Kidney (tissue), 14 donors: ENCODE results near the gene CYP4F12. TPM values are rescaled to one million over a fixed set of nuclear protein-coding genes. Genes with fewer than 3 reads are reported as not detected.

Source experiments
- DNase-seq, 5 donors: peaks; one replicate each; pipeline ENCODE4 v3.0.0-alpha.2; 2013 to 2020
- FAIRE-seq: peaks from 2 replicates; lab custom pipeline; 2012; peaks lifted over from hg19 to GRCh38; lab: Jason Lieb, UNC
- H3K27ac ChIP-seq, 2 donors: one replicate each; pipeline ENCODE4 v1.7.0; 2013; ENCODE audit warnings: low read depth in 2 of 2, low read length in 2 of 2, inconsistent platforms in 1 of 2
- H3K27me3 ChIP-seq: one replicate; pipeline ENCODE4 v1.7.1; 2013; ENCODE audit warnings: low read length, inconsistent platforms; ENCODE audit not compliant: control insufficient read depth, insufficient read depth
- H3K36me3 ChIP-seq, 3 donors: one replicate each; pipeline versions ENCODE4 v1.7.0 to v1.7.1; 2013; ENCODE audit warnings: low read length in 3 of 3, control low read depth in 1 of 3, inconsistent platforms in 1 of 3; ENCODE audit not compliant: insufficient read depth in 3 of 3, control insufficient read depth in 2 of 3
- H3K4me1 ChIP-seq, 3 donors: one replicate each; pipeline versions ENCODE4 v1.7.0 to v1.7.1; 2013; ENCODE audit warnings: low read length in 3 of 3, inconsistent platforms in 1 of 3, low read depth in 1 of 3; ENCODE audit not compliant: control insufficient read depth in 2 of 3, insufficient read depth in 2 of 3
- H3K4me3 ChIP-seq, 3 donors: one replicate each; pipeline versions ENCODE4 v1.7.0 to v1.8.1; 2013; ENCODE audit warnings: low read length in 3 of 3, control low read depth in 1 of 3, inconsistent platforms in 1 of 3
- H3K9ac ChIP-seq, 3 donors: one replicate each; pipeline versions ENCODE4 v1.7.0 to v1.7.1; 2013; ENCODE audit warnings: low read length in 3 of 3, control low read depth in 1 of 3, inconsistent platforms in 1 of 3
- H3K9me3 ChIP-seq, 3 donors: one replicate each; pipeline versions ENCODE4 v1.7.0 to v1.7.1; 2013; ENCODE audit warnings: low read length in 3 of 3, control low read depth in 1 of 3, inconsistent platforms in 1 of 3; ENCODE audit not compliant: control insufficient read depth in 2 of 3, insufficient read depth in 1 of 3
- intact Hi-C: fragments of 100-400 bp; cut with DNase I; formaldehyde crosslinking; loops from one replicate; pipeline ENCODE4 v1.11.1; 2022
- polyA plus RNA-seq: library from polyadenylated mRNA; stranded (reverse); fragments of 350-450 nt; fragmentation: Illumina TruSeq; extraction: RNeasy Lipid Tissue Mini Kit (QIAGEN cat#74804); gene quantifications from one replicate; pipeline ENCODE4 v1.2.3, GENCODE V29; 2014; ENCODE audit warnings: low read depth, low replicate concordance; ENCODE audit not compliant: insufficient read depth
- total RNA-seq: library from RNA; stranded (reverse); fragmentation: NEBNext Ultra II Directional; extraction: Animal tissue kit (Norgen Biotek cat#: 25700); gene quantifications from one replicate; pipeline ENCODE4 v1.2.1, GENCODE V29; 2021
- TF ChIP-seq, protein P1 (sequence below): IDR thresholded peaks from 3 replicates; pipeline ENCODE4 v1.5.1; 2012; ENCODE audit warnings: mild to moderate bottlenecking, moderate library complexity, borderline replicate concordance; ENCODE audit not compliant: insufficient read depth; ENCODE audit errors: extremely low read depth
- donor health status: control.
- donor health status: control.
- donor health status: control.
- donor health status: control.
- donor health status: control.
- donor health status: DM: yes; HTN: yes; CAD: no.
- donor health status: Normal renal cell carcinoma (clear cell type).

The CYP4F12 gene
- total and polyA plus RNA-seq, 2 donors from 2014 or later = 4.4 to 10.2 TPM

DNA sequence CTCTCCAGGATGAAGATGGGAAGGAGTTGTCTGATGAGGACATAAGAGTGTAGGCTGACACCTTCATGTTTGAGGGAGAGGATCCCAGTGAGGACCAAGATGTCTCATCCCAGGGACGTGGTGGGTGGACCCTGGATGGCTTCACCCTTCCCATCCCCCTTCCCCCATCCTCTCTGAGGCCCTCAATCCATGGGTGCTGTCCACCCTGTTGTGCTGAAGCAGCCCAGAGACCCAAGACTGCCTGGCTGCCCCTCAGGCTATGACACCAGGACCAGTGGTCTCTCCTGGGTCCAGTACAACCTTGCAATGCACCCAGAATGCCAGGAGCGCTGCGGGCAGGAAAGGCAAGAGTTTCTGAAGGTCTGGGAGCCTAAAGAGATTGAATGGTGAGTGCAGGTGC lies 3.4 kb upstream of the CYP4F12 start:
- no peak overlapping the region for H3K4me3 ChIP-seq
- TF ChIP-seq, protein P1, sequence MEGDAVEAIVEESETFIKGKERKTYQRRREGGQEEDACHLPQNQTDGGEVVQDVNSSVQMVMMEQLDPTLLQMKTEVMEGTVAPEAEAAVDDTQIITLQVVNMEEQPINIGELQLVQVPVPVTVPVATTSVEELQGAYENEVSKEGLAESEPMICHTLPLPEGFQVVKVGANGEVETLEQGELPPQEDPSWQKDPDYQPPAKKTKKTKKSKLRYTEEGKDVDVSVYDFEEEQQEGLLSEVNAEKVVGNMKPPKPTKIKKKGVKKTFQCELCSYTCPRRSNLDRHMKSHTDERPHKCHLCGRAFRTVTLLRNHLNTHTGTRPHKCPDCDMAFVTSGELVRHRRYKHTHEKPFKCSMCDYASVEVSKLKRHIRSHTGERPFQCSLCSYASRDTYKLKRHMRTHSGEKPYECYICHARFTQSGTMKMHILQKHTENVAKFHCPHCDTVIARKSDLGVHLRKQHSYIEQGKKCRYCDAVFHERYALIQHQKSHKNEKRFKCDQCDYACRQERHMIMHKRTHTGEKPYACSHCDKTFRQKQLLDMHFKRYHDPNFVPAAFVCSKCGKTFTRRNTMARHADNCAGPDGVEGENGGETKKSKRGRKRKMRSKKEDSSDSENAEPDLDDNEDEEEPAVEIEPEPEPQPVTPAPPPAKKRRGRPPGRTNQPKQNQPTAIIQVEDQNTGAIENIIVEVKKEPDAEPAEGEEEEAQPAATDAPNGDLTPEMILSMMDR = no peak
- DNase-seq (no peak), FAIRE-seq (no peak)
- no peaks in the 10 kb centered on the region for H3K36me3 ChIP-seq
- no peak overlapping the region for H3K27ac ChIP-seq
- peaks cover 0 to 9% (median 0%) of the 10 kb centered on the region in 3 donors for H3K4me1 ChIP-seq
- no peaks in the 10 kb centered on the region for H3K9me3 ChIP-seq
- intact Hi-C loops = no loop called here
- no peaks in the 10 kb centered on the region for H3K27me3 ChIP-seq
- no peak overlapping the region for H3K9ac ChIP-seq

DNA sequence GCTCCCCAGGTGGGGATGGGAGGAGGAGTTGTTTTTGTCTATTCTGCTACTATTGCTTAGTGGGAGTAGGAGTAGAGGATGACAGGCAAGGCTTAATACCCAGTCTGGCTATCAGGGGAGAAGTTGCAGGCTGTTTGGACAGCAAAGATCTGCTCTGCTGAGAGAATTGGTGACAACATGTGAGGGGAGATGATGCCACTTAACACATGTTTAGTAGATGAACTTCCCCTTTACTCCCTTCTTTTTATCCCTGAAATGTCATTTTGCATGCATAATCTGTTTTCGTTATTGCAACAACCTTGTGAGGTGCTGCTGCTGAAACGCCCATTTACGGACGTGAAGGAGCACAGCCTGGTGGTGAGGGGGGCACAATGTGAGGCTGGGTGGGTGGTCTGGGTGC lies 3.0 kb upstream of the CYP4F12 start:
- no peaks in the 10 kb centered on the region for H3K36me3 ChIP-seq
- H3K9me3 ChIP-seq = no peaks in the 10 kb centered on the region
- TF ChIP-seq, protein P1 = no peak
- H3K27me3 ChIP-seq = no peaks in the 10 kb centered on the region
- no peak overlapping the region for H3K27ac ChIP-seq
- intact Hi-C loops = no loop called here
- H3K4me1 ChIP-seq = peaks cover 0 to 9% (median 0%) of the 10 kb centered on the region in 3 donors
- FAIRE-seq = no peak
- H3K9ac ChIP-seq = no peak overlapping the region
- DNase-seq = no peak
- no peak overlapping the region for H3K4me3 ChIP-seq

DNA sequence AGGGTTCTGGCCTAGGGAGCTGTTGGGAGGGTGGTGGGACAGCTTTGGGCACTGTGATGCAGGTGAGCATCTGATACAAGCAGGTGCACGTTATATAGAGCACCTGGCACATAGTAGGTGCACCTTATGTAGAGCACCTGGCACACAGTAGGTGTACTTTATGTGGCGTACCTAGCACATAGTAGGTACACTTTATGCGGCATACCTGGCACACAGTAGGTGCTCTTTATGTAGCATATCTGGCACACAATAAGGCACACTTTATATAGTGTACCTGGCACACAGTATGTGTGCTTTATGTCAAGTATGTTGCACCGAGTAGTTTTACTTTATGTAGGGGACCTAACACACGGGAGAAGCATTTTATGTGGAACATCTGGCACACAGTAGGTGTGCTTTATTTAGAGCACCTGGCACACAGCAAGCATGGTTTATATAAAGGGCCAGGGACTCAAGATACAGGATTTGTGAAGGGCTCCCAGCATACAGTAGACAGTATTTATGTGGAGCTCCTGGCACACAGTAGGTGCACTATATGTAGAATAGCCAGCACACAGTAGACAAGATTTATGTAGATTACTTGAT lies 1.6 kb upstream of the CYP4F12 start:
- H3K27ac ChIP-seq = no peak overlapping the region
- no peak overlapping the region for H3K4me3 ChIP-seq
- no peaks in the 10 kb centered on the region for H3K36me3 ChIP-seq
- no peaks in the 10 kb centered on the region for H3K27me3 ChIP-seq
- TF ChIP-seq, protein P1 = no peak
- intact Hi-C loops = no loop called here
- FAIRE-seq (no peak), DNase-seq (no peak)
- H3K9ac ChIP-seq = no peak overlapping the region
- peaks cover 0 to 9% (median 0%) of the 10 kb centered on the region in 3 donors for H3K4me1 ChIP-seq
- H3K9me3 ChIP-seq = no peaks in the 10 kb centered on the region
